Measurements from ENCODE around the gene MCMBP.
"Not testable (repeated sequence)": the region's sequence is repeated elsewhere in the genome, so short reads cannot be mapped to it uniquely, and the experiment has no call there.

Gene MCMBP, protein sequence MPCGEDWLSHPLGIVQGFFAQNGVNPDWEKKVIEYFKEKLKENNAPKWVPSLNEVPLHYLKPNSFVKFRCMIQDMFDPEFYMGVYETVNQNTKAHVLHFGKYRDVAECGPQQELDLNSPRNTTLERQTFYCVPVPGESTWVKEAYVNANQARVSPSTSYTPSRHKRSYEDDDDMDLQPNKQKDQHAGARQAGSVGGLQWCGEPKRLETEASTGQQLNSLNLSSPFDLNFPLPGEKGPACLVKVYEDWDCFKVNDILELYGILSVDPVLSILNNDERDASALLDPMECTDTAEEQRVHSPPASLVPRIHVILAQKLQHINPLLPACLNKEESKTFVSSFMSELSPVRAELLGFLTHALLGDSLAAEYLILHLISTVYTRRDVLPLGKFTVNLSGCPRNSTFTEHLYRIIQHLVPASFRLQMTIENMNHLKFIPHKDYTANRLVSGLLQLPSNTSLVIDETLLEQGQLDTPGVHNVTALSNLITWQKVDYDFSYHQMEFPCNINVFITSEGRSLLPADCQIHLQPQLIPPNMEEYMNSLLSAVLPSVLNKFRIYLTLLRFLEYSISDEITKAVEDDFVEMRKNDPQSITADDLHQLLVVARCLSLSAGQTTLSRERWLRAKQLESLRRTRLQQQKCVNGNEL

DNA sequence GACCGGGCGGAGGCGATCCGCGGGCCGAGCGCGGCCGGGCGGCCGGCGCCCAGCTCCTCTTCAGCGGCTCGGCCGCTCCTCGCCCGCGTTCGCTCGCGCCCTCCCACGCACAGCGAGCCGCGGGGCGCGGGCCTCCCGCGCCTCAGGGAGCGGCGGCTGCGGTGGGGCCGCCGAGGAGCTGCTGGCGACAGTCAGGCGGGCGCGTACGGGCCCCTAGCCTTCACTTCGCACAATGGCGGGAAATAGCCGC is at the start of gene MCMBP:
MCMBP (minus strand) TSS at position 234 of the 250 bp plus-strand sequence. CDS start 259 bp downstream, outside the sequence.
- H3K9me3 ChIP-seq (ENCODE audit: insufficient read depth, low read depth, low read length), result no peaks in the 10 kb centered on the region
- no peaks in the 10 kb centered on the region for H3K27me3 ChIP-seq (ENCODE audit: insufficient read depth, low read length)
- peaks cover 16% of the 10 kb centered on the region; the same call in 1 of the 2 replicates for H3K4me1 ChIP-seq (ENCODE audit: insufficient read depth, low read length)
- peak within 1 kb of the TSS; percentile 97 for H3K4me3 ChIP-seq (ENCODE audit: low read length)
- H3K27ac ChIP-seq (ENCODE audit: low read length), result no peak within 1 kb of the TSS
- H3K9ac ChIP-seq (ENCODE audit: low read depth, low read length), result peak within 1 kb of the TSS; percentile 86
- H3K36me3 ChIP-seq (ENCODE audit: insufficient read depth, low read depth, low read length), result no peaks in the 10 kb centered on the region

DNA sequence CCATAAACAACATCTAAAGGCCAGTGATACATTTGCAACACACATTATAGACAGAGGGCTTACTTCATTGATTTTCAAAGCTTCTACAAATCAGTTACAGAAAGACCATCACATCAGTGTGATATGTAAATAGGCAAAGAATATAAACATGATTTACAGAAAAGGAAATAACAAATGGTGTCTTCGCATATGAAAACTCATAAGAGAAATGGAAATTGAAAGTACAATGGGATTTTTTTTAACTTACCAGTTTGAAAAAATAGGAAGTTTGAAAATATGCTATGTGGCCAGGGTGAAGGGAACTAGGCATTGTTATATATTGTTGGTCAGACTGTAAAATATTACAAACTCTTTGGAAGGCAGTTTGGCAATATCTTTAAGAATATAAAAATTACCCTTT is 47.2 kb upstream of the MCMBP start:
- H3K27ac ChIP-seq (ENCODE audit: low read length), result no peak overlapping the region
- H3K9me3 ChIP-seq (ENCODE audit: insufficient read depth, low read depth, low read length), result no peaks in the 10 kb centered on the region
- peaks cover 95% of the 10 kb centered on the region for H3K36me3 ChIP-seq (ENCODE audit: insufficient read depth, low read depth, low read length)

DNA sequence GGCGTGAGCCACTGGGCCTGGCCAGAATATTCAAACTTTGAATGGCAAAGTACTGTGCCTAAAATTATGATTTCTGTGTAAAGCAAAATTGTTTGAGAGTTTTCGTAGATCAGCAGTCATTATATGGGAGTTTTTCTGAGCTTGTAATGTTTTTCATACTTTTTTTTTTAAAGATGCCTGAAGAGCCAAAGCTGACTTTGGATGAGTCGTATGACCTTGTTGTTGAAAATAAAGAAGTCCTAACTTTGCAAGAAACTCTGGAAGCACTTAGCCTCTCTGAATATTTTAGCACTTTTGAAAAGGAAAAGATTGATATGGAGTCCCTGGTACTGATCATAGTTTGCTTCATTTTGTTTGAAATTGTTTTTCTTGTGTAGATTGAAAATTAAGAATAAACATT is 46.6 kb upstream of the MCMBP start:
- Histone ChIP-seq H3K36me3 (ENCODE audit: insufficient read depth, low read depth, low read length) (peaks cover 95% of the 10 kb centered on the region), H3K9ac (ENCODE audit: low read depth, low read length) (no peak overlapping the region)

More for the DNA sequence above, 47.2 kb upstream of the MCMBP start:
- no peak overlapping the region for H3K9ac ChIP-seq (ENCODE audit: low read depth, low read length)
- no peaks in the 10 kb centered on the region for H3K4me1 ChIP-seq (ENCODE audit: insufficient read depth, low read length)
- H3K4me3 ChIP-seq (ENCODE audit: low read length), result no peak overlapping the region
- no peaks in the 10 kb centered on the region for H3K27me3 ChIP-seq (ENCODE audit: insufficient read depth, low read length)

DNA sequence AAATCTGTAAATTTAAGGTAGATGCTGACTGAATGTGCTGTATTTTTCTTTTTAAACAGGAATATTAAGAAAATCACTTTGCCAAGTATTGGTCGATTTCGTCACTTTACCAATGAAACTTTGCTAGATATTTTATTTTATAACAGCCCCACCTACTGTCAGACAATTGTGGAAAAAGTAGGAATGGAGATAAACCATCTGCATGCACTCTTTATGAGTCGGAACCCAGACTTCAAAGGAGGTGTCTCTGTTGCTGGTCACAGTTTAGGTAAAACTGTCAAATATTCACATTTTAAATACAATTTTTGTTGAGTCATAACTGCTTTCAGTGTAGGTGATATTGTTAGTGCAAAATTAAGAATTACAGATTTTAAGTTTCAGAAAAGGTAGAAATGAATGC is 45.1 kb upstream of the MCMBP start:
- no peak overlapping the region for H3K9ac ChIP-seq (ENCODE audit: low read depth, low read length)
- H3K9me3 ChIP-seq (ENCODE audit: insufficient read depth, low read depth, low read length), result no peaks in the 10 kb centered on the region
- H3K4me1 ChIP-seq (ENCODE audit: insufficient read depth, low read length), result no peaks in the 10 kb centered on the region
- no peak overlapping the region for H3K27ac ChIP-seq (ENCODE audit: low read length)
- peaks cover 91% of the 10 kb centered on the region for H3K36me3 ChIP-seq (ENCODE audit: insufficient read depth, low read depth, low read length)
- no peaks in the 10 kb centered on the region for H3K27me3 ChIP-seq (ENCODE audit: insufficient read depth, low read length)
- no peak overlapping the region for H3K4me3 ChIP-seq (ENCODE audit: low read length)

More for the DNA sequence above, 46.6 kb upstream of the MCMBP start:
- no peaks in the 10 kb centered on the region for H3K27me3 ChIP-seq (ENCODE audit: insufficient read depth, low read length)
- H3K4me3 ChIP-seq (ENCODE audit: low read length), result no peak overlapping the region
- no peaks in the 10 kb centered on the region for H3K4me1 ChIP-seq (ENCODE audit: insufficient read depth, low read length)
- no peak overlapping the region for H3K27ac ChIP-seq (ENCODE audit: low read length)
- H3K9me3 ChIP-seq (ENCODE audit: insufficient read depth, low read depth, low read length), result no peaks in the 10 kb centered on the region

DNA sequence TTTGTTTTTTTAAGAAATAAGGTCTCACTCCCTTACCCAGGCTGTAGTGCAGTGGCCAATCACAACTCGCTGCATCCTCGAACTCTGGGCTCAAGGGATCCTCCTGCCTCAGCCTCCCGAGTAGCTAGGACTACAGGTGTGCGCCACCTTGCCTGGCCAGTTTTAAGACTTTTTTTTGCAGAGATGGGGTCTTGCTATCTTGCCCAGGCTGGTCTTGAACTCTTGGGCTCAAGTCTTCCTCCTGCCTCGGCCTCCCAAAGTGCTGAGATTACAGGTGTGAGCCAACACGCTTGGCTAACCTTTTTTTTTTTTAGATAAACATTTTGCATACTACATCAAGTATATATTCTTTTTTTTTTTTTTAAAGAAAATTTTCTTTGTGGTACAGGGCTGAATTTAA is 38.0 kb upstream of the MCMBP start:
- peaks cover 90% of the 10 kb centered on the region for H3K36me3 ChIP-seq (ENCODE audit: insufficient read depth, low read depth, low read length)

DNA sequence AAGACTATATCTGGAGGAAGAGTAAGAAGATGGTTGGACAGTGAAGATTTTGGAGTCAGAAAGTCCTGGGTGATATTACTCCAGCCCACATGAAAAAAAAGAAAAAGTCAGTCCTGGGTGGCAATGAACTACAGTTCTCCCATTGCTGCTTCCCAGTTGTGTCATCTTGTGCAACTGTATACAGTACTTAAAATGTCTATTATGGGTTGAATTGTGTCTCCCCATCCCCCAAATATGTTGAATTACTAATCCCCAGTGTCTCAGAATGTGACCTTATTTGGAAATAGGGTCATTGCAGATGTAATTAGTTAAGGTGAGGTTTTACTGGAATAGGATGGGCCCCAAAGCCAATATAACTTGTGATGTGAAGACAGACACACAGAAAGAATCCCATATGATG is 35.5 kb upstream of the MCMBP start:
- H3K9ac ChIP-seq (ENCODE audit: low read depth, low read length), result no peak overlapping the region
- H3K36me3 ChIP-seq (ENCODE audit: insufficient read depth, low read depth, low read length), result peaks cover 96% of the 10 kb centered on the region
- no peaks in the 10 kb centered on the region for H3K4me1 ChIP-seq (ENCODE audit: insufficient read depth, low read length)
- H3K27ac ChIP-seq (ENCODE audit: low read length), result no peak overlapping the region
- no peak overlapping the region for H3K4me3 ChIP-seq (ENCODE audit: low read length)
- H3K27me3 ChIP-seq (ENCODE audit: insufficient read depth, low read length), result no peaks in the 10 kb centered on the region
- H3K9me3 ChIP-seq (ENCODE audit: insufficient read depth, low read depth, low read length), result no peaks in the 10 kb centered on the region

More for the DNA sequence above, 38.0 kb upstream of the MCMBP start:
- no peaks in the 10 kb centered on the region for H3K9me3 ChIP-seq (ENCODE audit: insufficient read depth, low read depth, low read length)
- no peaks in the 10 kb centered on the region for H3K27me3 ChIP-seq (ENCODE audit: insufficient read depth, low read length)
- H3K9ac ChIP-seq (ENCODE audit: low read depth, low read length), result no peak overlapping the region
- H3K27ac ChIP-seq (ENCODE audit: low read length), result no peak overlapping the region
- H3K4me1 ChIP-seq (ENCODE audit: insufficient read depth, low read length), result no peaks in the 10 kb centered on the region
- H3K4me3 ChIP-seq (ENCODE audit: low read length), result no peak overlapping the region

DNA sequence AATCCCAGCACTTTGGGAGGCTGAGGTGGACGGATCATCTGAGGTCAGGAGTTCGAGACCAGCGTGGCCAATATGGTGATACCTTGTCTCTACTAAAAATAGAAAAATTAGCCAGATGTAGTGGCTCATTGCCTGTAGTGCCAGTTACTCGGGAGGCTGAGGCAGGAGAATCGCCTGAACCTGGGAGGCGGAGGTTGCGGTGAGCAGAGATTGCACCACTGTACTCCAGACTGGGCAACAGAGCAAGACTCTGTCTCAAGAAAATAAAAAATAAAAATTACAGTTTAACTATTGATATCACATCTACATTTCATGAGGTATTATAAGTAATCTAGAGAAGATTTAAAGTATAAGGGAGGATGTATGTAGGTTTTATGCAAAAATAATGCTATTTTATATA is 35.1 kb upstream of the MCMBP start:
- H3K4me3 ChIP-seq (ENCODE audit: low read length); H3K9ac ChIP-seq (ENCODE audit: low read depth, low read length); H3K9me3 ChIP-seq (ENCODE audit: insufficient read depth, low read depth, low read length); H3K27me3 ChIP-seq (ENCODE audit: insufficient read depth, low read length); H3K4me1 ChIP-seq (ENCODE audit: insufficient read depth, low read length); H3K27ac ChIP-seq (ENCODE audit: low read length): not testable (repeated sequence)
- H3K36me3 ChIP-seq (ENCODE audit: insufficient read depth, low read depth, low read length), result peaks cover 96% of the 10 kb centered on the region

DNA sequence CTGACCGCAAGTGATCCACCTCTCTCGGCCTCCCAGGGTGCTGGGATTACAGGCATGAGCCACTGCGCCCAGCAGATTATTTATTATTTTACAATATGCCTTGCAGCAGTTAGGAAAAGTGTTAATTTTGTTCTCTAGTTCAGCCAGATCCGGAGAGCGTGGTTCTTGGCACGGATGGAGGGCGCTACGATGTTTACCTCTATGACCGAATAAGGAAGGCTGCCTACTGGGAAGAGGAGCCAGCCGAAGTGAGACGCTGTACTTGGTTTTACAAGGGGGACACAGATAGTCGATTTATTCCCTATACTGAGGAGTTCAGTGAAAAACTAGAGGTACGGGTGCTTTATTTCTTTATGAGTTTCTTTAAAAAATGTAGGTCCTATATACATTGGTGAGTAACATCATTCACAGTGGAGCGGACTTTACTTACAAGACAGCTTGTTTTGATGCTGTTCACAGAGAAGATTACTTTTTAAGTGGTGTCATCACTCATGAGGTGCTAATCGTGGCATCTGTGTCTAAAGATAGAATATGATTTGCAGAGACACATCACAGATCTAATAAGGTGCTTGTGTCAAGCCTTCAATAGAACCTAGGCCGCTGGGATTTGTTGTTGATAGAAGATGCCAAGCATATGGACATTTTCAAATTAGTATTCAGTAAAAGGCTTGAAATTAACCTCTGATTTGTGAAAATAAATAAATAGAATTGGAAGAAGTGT is 31.5 kb upstream of the MCMBP start:
- Histone ChIP-seq H3K4me3 (ENCODE audit: low read length) (no peak overlapping the region), H3K4me1 (ENCODE audit: insufficient read depth, low read length) (no peaks in the 10 kb centered on the region), H3K36me3 (ENCODE audit: insufficient read depth, low read depth, low read length) (peaks cover 79% of the 10 kb centered on the region), H3K9ac (ENCODE audit: low read depth, low read length) (no peak overlapping the region), H3K27ac (ENCODE audit: low read length) (no peak overlapping the region), H3K9me3 (ENCODE audit: insufficient read depth, low read depth, low read length) (no peaks in the 10 kb centered on the region), H3K27me3 (ENCODE audit: insufficient read depth, low read length) (no peaks in the 10 kb centered on the region)

DNA sequence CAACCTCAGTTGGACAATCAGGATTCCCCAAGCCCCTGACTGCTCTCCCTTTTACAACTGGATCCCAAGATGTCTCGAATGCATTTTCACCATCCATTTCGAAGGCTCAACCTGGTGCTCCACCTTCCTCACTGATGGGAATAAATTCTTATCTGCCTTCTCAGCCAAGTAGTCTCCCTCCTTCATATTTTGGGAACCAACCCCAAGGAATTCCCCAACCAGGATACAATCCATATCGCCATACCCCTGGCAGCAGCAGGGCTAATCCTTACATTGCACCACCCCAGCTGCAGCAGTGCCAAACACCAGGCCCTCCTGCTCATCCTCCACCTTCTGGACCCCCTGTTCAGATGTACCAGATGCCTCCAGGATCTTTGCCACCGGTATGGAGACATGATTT is 25.9 kb upstream of the MCMBP start:
- Histone ChIP-seq H3K9ac (ENCODE audit: low read depth, low read length) (no peak overlapping the region), H3K36me3 (ENCODE audit: insufficient read depth, low read depth, low read length) (peaks cover 52% of the 10 kb centered on the region), H3K27me3 (ENCODE audit: insufficient read depth, low read length) (no peaks in the 10 kb centered on the region), H3K27ac (ENCODE audit: low read length) (no peak overlapping the region), H3K9me3 (ENCODE audit: insufficient read depth, low read depth, low read length) (no peaks in the 10 kb centered on the region), H3K4me3 (ENCODE audit: low read length) (no peak overlapping the region), H3K4me1 (ENCODE audit: insufficient read depth, low read length) (no peaks in the 10 kb centered on the region)

DNA sequence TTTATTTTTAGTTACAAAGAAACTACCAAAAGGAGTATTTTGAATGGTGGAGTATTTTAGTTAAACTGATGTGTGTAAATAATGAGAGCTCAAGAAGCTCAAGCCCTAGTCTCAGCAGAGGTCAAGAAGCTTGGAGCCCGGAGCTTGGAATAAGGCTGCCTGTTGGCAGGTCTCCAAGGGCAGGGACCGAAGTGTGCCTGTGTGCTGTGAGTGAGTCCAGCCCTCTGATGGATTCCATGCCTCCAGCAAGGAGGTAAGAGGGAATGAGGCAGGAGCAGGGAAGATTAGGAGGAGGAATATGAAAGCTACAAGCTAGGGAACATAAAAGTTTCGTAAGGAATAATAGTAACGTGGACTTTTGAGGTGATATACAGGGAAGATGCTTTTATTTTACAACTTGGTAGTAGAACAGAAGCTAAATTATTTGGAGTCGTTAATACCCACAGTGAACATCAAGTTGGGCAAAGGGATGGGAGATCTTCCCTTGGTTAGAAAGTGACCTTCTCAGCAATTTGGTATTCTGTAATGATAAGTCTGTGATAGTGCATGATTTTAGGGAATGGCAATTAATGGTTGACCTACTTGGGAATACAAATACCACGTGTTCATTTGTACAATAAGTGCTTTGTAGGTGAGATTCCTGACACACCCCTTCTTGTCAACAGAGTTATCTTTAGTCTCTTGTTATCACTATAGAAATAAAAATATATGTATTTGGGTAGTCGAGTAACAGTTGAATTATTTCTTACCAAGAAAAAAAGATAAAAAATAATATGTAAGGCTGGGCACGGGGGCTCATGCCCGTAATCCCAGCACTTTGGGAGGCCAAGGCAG is 24.5 kb upstream of the MCMBP start:
- Histone ChIP-seq H3K27me3 (ENCODE audit: insufficient read depth, low read length) (no peaks in the 10 kb centered on the region), H3K4me1 (ENCODE audit: insufficient read depth, low read length) (no peaks in the 10 kb centered on the region), H3K36me3 (ENCODE audit: insufficient read depth, low read depth, low read length) (peaks cover 38% of the 10 kb centered on the region), H3K27ac (ENCODE audit: low read length) (no peak overlapping the region), H3K4me3 (ENCODE audit: low read length) (no peak overlapping the region), H3K9me3 (ENCODE audit: insufficient read depth, low read depth, low read length) (no peaks in the 10 kb centered on the region), H3K9ac (ENCODE audit: low read depth, low read length) (no peak overlapping the region)

DNA sequence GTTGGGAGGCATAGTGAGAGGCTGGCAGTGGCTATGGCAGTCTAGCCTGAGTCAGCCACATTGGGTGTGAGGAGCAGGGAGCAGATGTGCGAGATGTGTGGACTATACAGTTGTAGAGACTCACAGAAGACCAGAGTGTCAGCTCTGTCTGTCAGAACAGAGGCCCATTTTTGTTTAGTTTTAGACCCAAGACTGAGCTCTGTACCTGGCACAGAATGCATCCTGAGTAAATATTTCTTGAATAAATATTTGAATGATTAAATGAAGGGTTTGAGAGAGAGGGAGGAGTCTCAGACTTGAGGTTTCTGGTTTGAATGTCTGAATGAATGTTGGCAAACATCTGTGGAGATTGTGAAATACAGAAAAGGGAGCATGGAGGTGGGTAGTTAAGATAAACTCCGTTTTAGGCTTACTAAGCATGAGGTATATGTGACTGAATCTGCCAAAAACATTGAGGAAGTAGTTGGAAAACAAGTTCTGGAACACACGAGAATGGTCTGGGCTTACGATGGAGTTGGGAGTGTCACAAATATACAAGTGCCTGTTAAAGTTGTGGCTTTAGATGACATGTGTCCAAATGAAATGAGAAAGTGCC is 23.5 kb upstream of the MCMBP start:
- Histone ChIP-seq H3K4me3 (ENCODE audit: low read length) (no peak overlapping the region), H3K9ac (ENCODE audit: low read depth, low read length) (no peak overlapping the region), H3K4me1 (ENCODE audit: insufficient read depth, low read length) (no peaks in the 10 kb centered on the region), H3K9me3 (ENCODE audit: insufficient read depth, low read depth, low read length) (no peaks in the 10 kb centered on the region), H3K27ac (ENCODE audit: low read length) (no peak overlapping the region), H3K36me3 (ENCODE audit: insufficient read depth, low read depth, low read length) (peaks cover 37% of the 10 kb centered on the region), H3K27me3 (ENCODE audit: insufficient read depth, low read length) (no peaks in the 10 kb centered on the region)
